Activated T-helper 1 cell treated with anti-CD3 and anti-CD28 coated beads, Interleukin-12 subunit alpha, Interleukin-12 subunit beta, Interleukin-2, Interleukin-4 antibody, amounts not matched to agents 30 ng/mL and 10 ng/mL and 1 ng/mL, durations not matched to agents 14 hours and 24 hours and 36 hours (primary cell): ENCODE data around the gene ANKRD11. TPM values are rescaled to one million over a fixed set of nuclear protein-coding genes. Genes with fewer than 3 reads are reported as not detected.

Experiments used
- DNase-seq: peaks from one replicate; pipeline ENCODE4 v3.0.0; 2021; ENCODE audit warnings: low spot score
- H3K27ac Mint-ChIP-seq: one replicate; pipeline ENCODE4 v1.8.0; 2021; ENCODE audit warnings: mild to moderate bottlenecking, mixed read lengths
- H3K27me3 Mint-ChIP-seq: one replicate; pipeline ENCODE4 v1.8.0; 2022; ENCODE audit warnings: mild to moderate bottlenecking, moderate library complexity, mixed read lengths; ENCODE audit not compliant: insufficient read depth
- H3K36me3 Mint-ChIP-seq: one replicate; pipeline ENCODE4 v1.8.0; 2021; ENCODE audit warnings: low read depth, mixed read lengths
- H3K4me1 Mint-ChIP-seq: one replicate; pipeline ENCODE4 v1.8.0; 2021; ENCODE audit warnings: low read depth, mixed read lengths
- H3K4me3 Mint-ChIP-seq: one replicate; pipeline ENCODE4 v1.8.0; 2021; ENCODE audit warnings: mild to moderate bottlenecking, moderate library complexity, mixed read lengths
- H3K9me3 Mint-ChIP-seq: one replicate; pipeline ENCODE4 v1.8.0; 2021; ENCODE audit warnings: mixed read lengths
- intact Hi-C: fragments of 100-400 bp; cut with micrococcal nuclease; formaldehyde crosslinking; loops from one replicate; pipeline ENCODE4 v1.15.1; 2024
- total RNA-seq: library from RNA; stranded (reverse); gene quantifications from 2 replicates; pipeline ENCODE4 v1.2.3, GENCODE V29; 2022

The ANKRD11 gene
- total RNA-seq, 1 donor from 2014 or later, result 176 TPM

GRCh38 chr16:89289428-89290395 lies 200.6 kb downstream of the ANKRD11 start:
- intact Hi-C loops, result loop anchor here (1.0 kb wide), 1 partner anchor 49 kb away; no protein-coding TSS in a partner anchor
- Mint-ChIP-seq H3K27me3 (no peaks in the 10 kb centered on the region), H3K4me3 (no peak overlapping the region), H3K36me3 (peaks cover 11% of the 10 kb centered on the region), H3K4me1 (no peaks in the 10 kb centered on the region), H3K9me3 (no peaks in the 10 kb centered on the region), H3K27ac (peak overlapping the region; percentile 35)
- peak; percentile 49 for DNase-seq

- intact Hi-C loops, result loop anchor here (1.0 kb wide), 1 partner anchor 49 kb away; no protein-coding TSS in a partner anchor
- peaks cover 11% of the 10 kb centered on the region for H3K36me3 Mint-ChIP-seq
- DNase-seq, result no peak
- no peak overlapping the region for H3K27ac Mint-ChIP-seq
- no peaks in the 10 kb centered on the region for H3K4me1 Mint-ChIP-seq
- no peaks in the 10 kb centered on the region for H3K9me3 Mint-ChIP-seq
- no peak overlapping the region for H3K4me3 Mint-ChIP-seq
- H3K27me3 Mint-ChIP-seq, result no peaks in the 10 kb centered on the region
These were observed 201.4 kb downstream of the ANKRD11 start for GRCh38 chr16:89288966-89289365.

- no peak for DNase-seq
- Mint-ChIP-seq H3K27me3 (no peaks in the 10 kb centered on the region), H3K36me3 (peaks cover 11% of the 10 kb centered on the region), H3K27ac (no peak overlapping the region), H3K4me3 (no peak overlapping the region), H3K4me1 (no peaks in the 10 kb centered on the region), H3K9me3 (no peaks in the 10 kb centered on the region)
- intact Hi-C loops, result no loop called here
These were observed 201.8 kb downstream of the ANKRD11 start for GRCh38 chr16:89288577-89288844.

- H3K27ac Mint-ChIP-seq, result no peak overlapping the region
- no peak for DNase-seq
- intact Hi-C loops, result no loop called here
These were observed 202.4 kb downstream of the ANKRD11 start for GRCh38 chr16:89287777-89288576.

GRCh38 chr16:89286096-89286495 lies 204.3 kb downstream of the ANKRD11 start:
- Mint-ChIP-seq H3K4me3 (no peak overlapping the region), H3K9me3 (no peaks in the 10 kb centered on the region), H3K36me3 (peaks cover 11% of the 10 kb centered on the region), H3K4me1 (no peaks in the 10 kb centered on the region), H3K27me3 (no peaks in the 10 kb centered on the region), H3K27ac (no peak overlapping the region)
- intact Hi-C loops, result no loop called here
- no peak for DNase-seq

More at GRCh38 chr16:89287777-89288576, 202.4 kb downstream of the ANKRD11 start:
- H3K36me3 Mint-ChIP-seq, result peaks cover 11% of the 10 kb centered on the region
- no peaks in the 10 kb centered on the region for H3K9me3 Mint-ChIP-seq
- no peak overlapping the region for H3K4me3 Mint-ChIP-seq
- no peaks in the 10 kb centered on the region for H3K27me3 Mint-ChIP-seq
- no peaks in the 10 kb centered on the region for H3K4me1 Mint-ChIP-seq

- no peak overlapping the region for H3K4me3 Mint-ChIP-seq
- no peaks in the 10 kb centered on the region for H3K27me3 Mint-ChIP-seq
- no peaks in the 10 kb centered on the region for H3K4me1 Mint-ChIP-seq
- no peak overlapping the region for H3K27ac Mint-ChIP-seq
- peaks cover 12% of the 10 kb centered on the region for H3K36me3 Mint-ChIP-seq
- intact Hi-C loops, result no loop called here
- DNase-seq, result no peak
- H3K9me3 Mint-ChIP-seq, result no peaks in the 10 kb centered on the region
These were observed 205.0 kb downstream of the ANKRD11 start for GRCh38 chr16:89285381-89285780.

- DNase-seq, result no peak
- H3K9me3 Mint-ChIP-seq, result no peaks in the 10 kb centered on the region
- no peak overlapping the region for H3K27ac Mint-ChIP-seq
- H3K4me3 Mint-ChIP-seq, result no peak overlapping the region
- H3K27me3 Mint-ChIP-seq, result no peaks in the 10 kb centered on the region
- H3K36me3 Mint-ChIP-seq, result peaks cover 7% of the 10 kb centered on the region
- H3K4me1 Mint-ChIP-seq, result no peaks in the 10 kb centered on the region
- intact Hi-C loops, result no loop called here
These were observed 206.9 kb downstream of the ANKRD11 start for GRCh38 chr16:89283449-89283848.

- no peaks in the 10 kb centered on the region for H3K27me3 Mint-ChIP-seq
- DNase-seq, result no peak
- no peak overlapping the region for H3K27ac Mint-ChIP-seq
- intact Hi-C loops, result no loop called here
- peaks cover 7% of the 10 kb centered on the region for H3K36me3 Mint-ChIP-seq
- no peaks in the 10 kb centered on the region for H3K4me1 Mint-ChIP-seq
- no peak overlapping the region for H3K4me3 Mint-ChIP-seq
- no peaks in the 10 kb centered on the region for H3K9me3 Mint-ChIP-seq
These were observed 207.8 kb downstream of the ANKRD11 start for GRCh38 chr16:89282523-89282922.

- Mint-ChIP-seq H3K27ac (no peak overlapping the region), H3K4me3 (no peak overlapping the region), H3K4me1 (no peaks in the 10 kb centered on the region), H3K36me3 (peaks cover 8% of the 10 kb centered on the region), H3K9me3 (no peaks in the 10 kb centered on the region), H3K27me3 (no peaks in the 10 kb centered on the region)
- intact Hi-C loops, result no loop called here
- no peak for DNase-seq
These were observed 208.5 kb downstream of the ANKRD11 start for GRCh38 chr16:89281829-89282228.

GRCh38 chr16:89281189-89281577 lies 209.2 kb downstream of the ANKRD11 start:
- Mint-ChIP-seq H3K4me3 (no peak overlapping the region), H3K9me3 (no peaks in the 10 kb centered on the region), H3K4me1 (no peaks in the 10 kb centered on the region), H3K27ac (no peak overlapping the region), H3K27me3 (no peaks in the 10 kb centered on the region), H3K36me3 (peaks cover 7% of the 10 kb centered on the region)
- intact Hi-C loops, result no loop called here
- no peak for DNase-seq

- intact Hi-C loops, result no loop called here
- Mint-ChIP-seq H3K27ac (no peak overlapping the region), H3K4me3 (no peak overlapping the region), H3K27me3 (no peaks in the 10 kb centered on the region), H3K4me1 (no peaks in the 10 kb centered on the region), H3K36me3 (peaks cover 13% of the 10 kb centered on the region), H3K9me3 (no peaks in the 10 kb centered on the region)
- no peak for DNase-seq
These were observed 209.7 kb downstream of the ANKRD11 start for GRCh38 chr16:89280546-89281188.

GRCh38 chr16:89279666-89280481 lies 210.5 kb downstream of the ANKRD11 start:
- H3K27me3 Mint-ChIP-seq, result no peaks in the 10 kb centered on the region
- peaks cover 16% of the 10 kb centered on the region for H3K36me3 Mint-ChIP-seq
- intact Hi-C loops, result no loop called here
- no peak for DNase-seq
- H3K4me3 Mint-ChIP-seq, result no peak overlapping the region
- no peaks in the 10 kb centered on the region for H3K9me3 Mint-ChIP-seq
- H3K27ac Mint-ChIP-seq, result no peak overlapping the region
- H3K4me1 Mint-ChIP-seq, result no peaks in the 10 kb centered on the region
